GM12874 (cell line): Measurements from ENCODE around the gene HMGA1.

Experiments used
- CTCF ChIP-seq: IDR thresholded peaks from 2 replicates; pipeline ENCODE4 v1.5.1; 2011; ENCODE audit warnings: low read depth, mild to moderate bottlenecking, control low read depth, low read length, moderate library complexity; ENCODE audit not compliant: insufficient read depth

Gene HMGA1

GRCh38 chr6:34232901-34233300 is 3.8 kb upstream of the HMGA1 start:
- no peak for TF ChIP-seq CTCF

- TF ChIP-seq CTCF: no peak
These were observed 2.8 kb upstream of the HMGA1 start for GRCh38 chr6:34233867-34234266.

GRCh38 chr6:34234667-34235306 is 1.9 kb upstream of the HMGA1 start:
- no peak for TF ChIP-seq CTCF

- no peak for TF ChIP-seq CTCF
These were observed 1.2 kb upstream of the HMGA1 start for GRCh38 chr6:34235307-34236130.

GRCh38 chr6:34236131-34236442 is 586 bp upstream of the HMGA1 start:
- TF ChIP-seq CTCF: no peak

GRCh38 chr6:34237316-34237721 is 646 bp downstream of the HMGA1 start:
- no peak for TF ChIP-seq CTCF

- TF ChIP-seq CTCF: peak; percentile 51
These were observed 1.3 kb downstream of the HMGA1 start for GRCh38 chr6:34237722-34238584.
